CD4-positive, alpha-beta memory T cell (primary cell): ENCODE measurements around the gene SSBP3. TPM values are rescaled to one million over a fixed set of nuclear protein-coding genes. Genes with fewer than 3 reads are reported as not detected.

ENCODE experiments used
- CTCF ChIA-PET: fragments of 350-600 bp; sonication (Branson Sonifier 250); formaldehyde crosslinking; loops from one replicate; lab custom pipeline; 2021; ENCODE audit warnings: inconsistent platforms; ENCODE audit not compliant: partially characterized antibody; lab: Charles Lee
- POLR2A ChIA-PET: fragments of 350-600 bp; sonication (Branson Sonifier 250); formaldehyde crosslinking; loops from one replicate; lab custom pipeline; 2021; ENCODE audit not compliant: partially characterized antibody; lab: Charles Lee
- DNase-seq, 5 donors: peaks; one replicate each; pipeline versions ENCODE4 v3.0.0 to v3.0.0-alpha.2; 2020 to 2022; ENCODE audit warnings: mixed read lengths in 1 of 5
- H3K27ac ChIP-seq: one replicate; pipeline ENCODE4 v1.7.0; 2013; ENCODE audit warnings: low read depth, low read length
- H3K27me3 ChIP-seq: 2 replicates; pipeline ENCODE4 v1.7.0; 2013; ENCODE audit warnings: mild to moderate bottlenecking, low read length, moderate library complexity; ENCODE audit not compliant: insufficient read depth
- H3K36me3 ChIP-seq: 2 replicates; pipeline ENCODE4 v1.7.0; 2013; ENCODE audit warnings: mild to moderate bottlenecking, low read length, moderate library complexity; ENCODE audit not compliant: insufficient read depth
- H3K4me1 ChIP-seq: 2 replicates; pipeline ENCODE4 v1.7.0; 2013; ENCODE audit warnings: mild to moderate bottlenecking, low read length, moderate library complexity; ENCODE audit not compliant: insufficient read depth
- H3K4me3 ChIP-seq, 2 donors: one replicate each; pipeline ENCODE4 v1.7.0; 2013; ENCODE audit warnings: low read length in 2 of 2, mild to moderate bottlenecking in 1 of 2
- H3K9me3 ChIP-seq, 2 donors: one replicate each; pipeline ENCODE4 v1.7.0; 2013; ENCODE audit warnings: low read length in 2 of 2, control low read depth in 1 of 2; ENCODE audit not compliant: control insufficient read depth in 1 of 2
- H3K27ac Mint-ChIP-seq, 7 donors: one replicate each; pipeline ENCODE4 v1.8.0; 2020 to 2021; ENCODE audit warnings: mixed read lengths in 7 of 7, mild to moderate bottlenecking in 6 of 7, inconsistent platforms in 3 of 7, moderate library complexity in 3 of 7
- H3K27me3 Mint-ChIP-seq, 2 donors: one replicate each; pipeline ENCODE4 v1.8.0; 2020 to 2021; ENCODE audit warnings: mixed read lengths in 2 of 2
- H3K36me3 Mint-ChIP-seq, 2 donors: one replicate each; pipeline ENCODE4 v1.8.0; 2020 to 2021; ENCODE audit warnings: mixed read lengths in 2 of 2, inconsistent platforms in 1 of 2, mild to moderate bottlenecking in 1 of 2
- H3K4me1 Mint-ChIP-seq, 4 donors: one replicate each; pipeline ENCODE4 v1.8.0; 2020 to 2021; ENCODE audit warnings: mixed read lengths in 4 of 4, mild to moderate bottlenecking in 1 of 4
- H3K4me3 Mint-ChIP-seq, 8 donors: one replicate each; pipeline ENCODE4 v1.8.0; 2020 to 2021; ENCODE audit warnings: mixed read lengths in 8 of 8, mild to moderate bottlenecking in 7 of 8, moderate library complexity in 6 of 8, inconsistent platforms in 3 of 8
- H3K9me3 Mint-ChIP-seq, 8 donors: one replicate each; pipeline ENCODE4 v1.8.0; 2020 to 2021; ENCODE audit warnings: mixed read lengths in 8 of 8, mild to moderate bottlenecking in 5 of 8, inconsistent platforms in 3 of 8, moderate library complexity in 1 of 8
- intact Hi-C: fragments of 100-400 bp; cut with micrococcal nuclease; formaldehyde crosslinking; loops from one replicate; pipeline ENCODE4 v1.15.1; 2023
- polyA plus RNA-seq, 2 donors: library from polyadenylated mRNA; unstranded; fragments of 300-500 nt; fragmentation: Illumina TruSeq; gene quantifications; one replicate each; pipeline ENCODE4 v1.2.3, GENCODE V29; 2021
- total RNA-seq, 2 experiments: library from RNA; stranded (reverse); gene quantifications; one replicate each; pipeline ENCODE4 v1.2.3, GENCODE V29; 2021

The SSBP3 gene
- total and polyA plus RNA-seq, 4 experiments from 2014 or later: 10.9 to 87.6 (median 45.1) TPM

DNA sequence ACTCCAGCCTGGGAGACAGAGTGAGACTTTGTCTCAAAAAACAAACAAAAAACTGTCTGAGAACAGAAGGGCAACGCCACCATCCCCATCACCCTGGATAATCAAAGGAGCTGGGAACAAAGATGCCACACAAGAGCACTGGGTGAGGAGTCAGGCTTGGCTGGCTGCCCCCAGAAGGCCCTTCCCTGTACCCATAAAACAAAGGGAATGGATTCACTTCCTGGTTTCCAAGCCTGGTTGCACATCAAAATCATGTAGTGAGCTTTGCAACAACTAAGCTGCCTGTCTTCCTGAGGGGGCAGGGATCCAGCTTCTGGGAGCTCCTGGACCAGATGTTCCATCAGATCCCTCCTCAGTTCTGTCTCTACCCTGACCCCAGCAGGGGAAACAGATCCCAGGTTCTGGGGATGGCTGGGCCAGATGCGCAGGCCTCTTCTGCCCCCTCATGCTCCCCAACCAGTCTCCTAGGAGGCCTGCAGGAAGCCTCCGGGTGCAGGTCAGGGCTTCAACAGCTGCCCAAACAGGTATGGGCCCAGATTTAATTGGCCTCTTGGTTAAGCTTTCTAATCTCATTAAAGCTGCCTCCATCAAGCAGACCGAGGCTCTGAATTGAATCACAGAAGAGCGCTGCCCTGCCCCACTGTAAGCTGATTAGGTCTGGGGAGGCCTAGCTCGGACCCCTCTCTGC lies 108.5 kb downstream of the SSBP3 start:
- CTCF ChIA-PET: interaction anchor here (0.6 kb wide), 1 partner anchor 191 kb away, joined by 3 read pairs; no protein-coding TSS in a partner anchor
- intact Hi-C loops: no loop called here
- Mint-ChIP-seq H3K4me3 (no peak overlapping the region), H3K4me1 (peaks cover 49 to 92% (median 68%) of the 10 kb centered on the region in 4 donors), H3K27me3 (no peaks in the 10 kb centered on the region), H3K9me3 (no peaks in the 10 kb centered on the region), H3K27ac (peak overlapping the region in 3 of 7 donors; percentile 15 to 62 (median 24)), H3K36me3 (peaks cover 0 to 3% of the 10 kb centered on the region in 2 donors)
- Histone ChIP-seq H3K27ac (no peak overlapping the region), H3K36me3 (no peaks in the 10 kb centered on the region), H3K9me3 (no peaks in the 10 kb centered on the region), H3K4me1 (peaks cover 38% of the 10 kb centered on the region), H3K27me3 (no peaks in the 10 kb centered on the region), H3K4me3 (no peak overlapping the region)
- POLR2A ChIA-PET: no interaction called here
- DNase-seq: no peak

DNA sequence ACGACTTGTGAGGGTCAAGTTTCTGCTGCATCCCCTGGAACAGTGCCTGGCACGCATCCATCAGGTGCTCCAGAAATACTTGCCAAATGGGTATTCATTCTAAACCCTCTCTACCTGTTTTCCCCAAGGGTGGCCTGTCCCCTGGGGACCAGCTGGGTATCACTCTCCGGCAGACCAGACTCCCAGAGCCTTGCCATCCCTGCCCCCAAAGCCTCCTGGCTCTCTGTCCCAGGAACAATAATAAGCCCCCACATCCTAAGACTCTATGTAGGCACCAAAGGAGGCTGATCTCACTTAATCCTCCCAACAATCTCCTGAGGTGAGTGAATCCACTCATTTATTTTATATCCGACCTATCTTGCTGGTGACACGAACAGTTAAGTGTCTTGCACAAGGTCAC lies 109.5 kb downstream of the SSBP3 start:
- H3K27me3 Mint-ChIP-seq: no peaks in the 10 kb centered on the region
- Histone ChIP-seq H3K36me3 (no peaks in the 10 kb centered on the region), H3K27ac (no peak overlapping the region), H3K27me3 (no peaks in the 10 kb centered on the region), H3K4me3 (no peak overlapping the region), H3K4me1 (peaks cover 46% of the 10 kb centered on the region), H3K9me3 (no peaks in the 10 kb centered on the region)
- H3K4me3 Mint-ChIP-seq: no peak overlapping the region
- H3K27ac Mint-ChIP-seq: peak overlapping the region in 2 of 7 donors; percentile 11 to 28
- peaks cover 0 to 3% of the 10 kb centered on the region in 2 donors for H3K36me3 Mint-ChIP-seq
- ChIA-PET CTCF (no interaction called here), POLR2A (no interaction called here)
- intact Hi-C loops: no loop called here
- no peaks in the 10 kb centered on the region for H3K9me3 Mint-ChIP-seq
- peaks cover 51 to 94% (median 73%) of the 10 kb centered on the region in 4 donors for H3K4me1 Mint-ChIP-seq
- DNase-seq: no peak

DNA sequence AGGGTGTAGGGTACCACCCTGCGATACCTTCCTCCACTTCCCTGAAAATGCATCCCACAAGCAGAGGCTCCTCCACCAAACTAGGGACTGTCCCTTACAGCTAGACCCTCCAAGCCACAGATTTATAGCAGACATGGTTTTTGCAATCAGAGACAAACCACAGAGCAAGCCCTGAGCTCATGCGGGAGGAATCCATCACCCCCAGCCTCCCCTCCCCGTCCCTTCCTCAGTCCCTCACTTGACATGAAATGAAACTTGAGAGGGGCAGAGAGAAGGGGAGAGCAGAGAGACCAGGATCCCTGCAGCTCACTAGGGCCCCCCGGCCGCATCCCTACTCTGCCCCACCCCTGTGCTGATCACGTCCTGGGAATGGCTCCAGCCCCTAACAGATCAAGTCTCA lies 111.3 kb downstream of the SSBP3 start:
- no peaks in the 10 kb centered on the region for H3K36me3 ChIP-seq
- Mint-ChIP-seq H3K27ac (peak overlapping the region in 4 of 7 donors; percentile 25 to 63 (median 50)), H3K36me3 (peaks cover 0 to 3% of the 10 kb centered on the region in 2 donors), H3K4me3 (no peak overlapping the region), H3K27me3 (no peaks in the 10 kb centered on the region), H3K9me3 (no peaks in the 10 kb centered on the region), H3K4me1 (peaks cover 47 to 94% (median 72%) of the 10 kb centered on the region in 4 donors)
- intact Hi-C loops: no loop called here
- no peaks in the 10 kb centered on the region for H3K9me3 ChIP-seq
- no peak overlapping the region for H3K27ac ChIP-seq
- POLR2A ChIA-PET: interaction anchor here (1.4 kb wide), 1 partner anchor 9 kb away, joined by 5 read pairs; no protein-coding TSS in a partner anchor
- no peak for DNase-seq
- no peaks in the 10 kb centered on the region for H3K27me3 ChIP-seq
- no peak overlapping the region for H3K4me3 ChIP-seq
- CTCF ChIA-PET: interaction anchor here (1.4 to 1.6 kb wide), 2 partner anchors 61 to 66 kb away, joined by 3 to 4 read pairs; no protein-coding TSS in a partner anchor
- H3K4me1 ChIP-seq: peaks cover 54% of the 10 kb centered on the region

DNA sequence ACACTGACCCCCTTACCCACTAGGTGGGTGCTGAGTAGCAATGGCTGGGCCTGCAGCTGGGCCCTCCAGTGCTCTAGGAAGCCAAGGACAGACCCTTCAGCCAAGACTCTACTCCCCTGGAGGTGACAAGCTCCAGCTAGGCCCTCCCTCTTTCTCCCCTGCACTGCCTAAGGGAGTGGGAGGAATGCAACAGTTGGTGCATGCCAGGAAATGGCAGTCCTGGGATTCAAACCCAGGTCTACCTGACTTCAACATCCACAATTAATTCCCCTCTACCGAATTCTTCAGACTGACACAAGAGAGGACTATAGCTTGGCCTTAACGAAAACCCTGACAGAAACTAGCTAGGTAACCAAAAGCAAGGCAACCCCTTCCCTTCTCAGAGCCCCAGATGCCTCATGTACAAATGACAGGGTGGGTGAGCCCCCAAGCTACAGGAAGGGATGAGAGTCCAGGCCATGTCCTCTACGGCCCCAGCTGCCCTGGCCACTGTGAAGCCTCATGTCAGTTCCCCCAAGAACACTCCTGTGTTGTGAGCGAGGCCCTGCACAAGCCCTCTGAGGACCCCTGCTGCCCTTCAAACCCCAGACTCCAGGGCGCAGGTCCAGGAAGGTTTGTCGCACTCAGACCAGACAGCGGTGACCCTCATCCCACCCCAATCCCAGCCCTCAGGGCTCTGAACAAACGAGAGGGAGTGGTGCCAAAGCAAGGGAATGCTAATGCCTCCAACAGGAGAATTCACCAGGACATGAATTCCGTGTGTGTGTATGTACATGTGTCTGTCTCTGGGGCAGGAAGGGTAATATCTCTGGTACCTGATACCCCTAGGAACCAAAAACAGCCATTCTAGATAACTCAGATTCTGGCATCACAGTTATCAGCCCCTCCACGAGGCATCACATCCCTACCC lies 113.9 kb downstream of the SSBP3 start:
- peak overlapping the region in 5 of 7 donors; percentile 35 to 72 (median 37) for H3K27ac Mint-ChIP-seq
- intact Hi-C loops: no loop called here
- H3K4me1 Mint-ChIP-seq: peaks cover 46 to 96% (median 70%) of the 10 kb centered on the region in 4 donors

DNA sequence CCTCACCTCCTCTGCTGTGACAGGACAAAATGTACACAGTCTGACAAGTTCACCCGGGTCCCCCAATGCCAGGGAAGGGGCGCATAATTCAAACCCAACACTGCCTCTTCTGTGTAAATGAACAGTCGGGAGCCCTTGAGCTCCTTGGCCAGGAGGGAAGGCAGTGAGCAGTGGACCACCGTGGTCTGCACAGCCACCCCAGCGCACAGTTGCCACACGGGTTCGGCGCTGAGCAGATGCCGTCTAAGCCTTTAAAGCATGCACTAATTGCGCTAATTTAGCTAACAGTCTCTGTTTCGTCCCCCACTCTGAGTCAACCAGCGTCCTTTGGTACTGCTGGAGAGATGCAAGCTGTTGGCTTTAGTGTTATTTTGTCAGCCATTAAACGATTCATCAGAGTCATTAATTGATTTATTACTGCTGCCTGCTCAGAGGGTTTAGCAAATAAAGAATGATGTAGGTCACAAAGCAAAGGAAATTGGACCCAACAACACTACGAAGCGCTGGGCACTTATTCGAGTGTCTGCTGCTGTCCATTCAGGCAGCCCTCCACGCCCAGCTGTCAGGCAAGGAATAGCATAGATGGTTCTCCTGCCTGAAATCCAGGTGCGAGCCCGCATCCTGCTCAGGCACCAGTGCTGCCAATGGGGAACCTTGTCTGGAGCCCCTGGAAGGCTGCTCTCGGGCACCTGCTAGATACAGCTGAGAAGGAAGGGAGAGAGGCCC lies 114.8 kb downstream of the SSBP3 start:
- no peak for DNase-seq
- no peaks in the 10 kb centered on the region for H3K36me3 ChIP-seq
- intact Hi-C loops: no loop called here
- H3K36me3 Mint-ChIP-seq: peaks cover 0 to 5% of the 10 kb centered on the region in 2 donors
- H3K27me3 ChIP-seq: no peaks in the 10 kb centered on the region
- H3K9me3 ChIP-seq: no peaks in the 10 kb centered on the region
- H3K4me3 ChIP-seq: no peak overlapping the region
- peak overlapping the region in 4 of 7 donors; percentile 7 to 42 (median 28) for H3K27ac Mint-ChIP-seq
- peaks cover 64% of the 10 kb centered on the region for H3K4me1 ChIP-seq
- CTCF ChIA-PET: no interaction called here
- POLR2A ChIA-PET: no interaction called here
- peaks cover 46 to 96% (median 71%) of the 10 kb centered on the region in 4 donors for H3K4me1 Mint-ChIP-seq
- H3K9me3 Mint-ChIP-seq: no peaks in the 10 kb centered on the region
- no peak overlapping the region for H3K27ac ChIP-seq
- H3K27me3 Mint-ChIP-seq: no peaks in the 10 kb centered on the region
- H3K4me3 Mint-ChIP-seq: peak overlapping the region in 1 of 8 donors; percentile 15

More for the DNA sequence above, 113.9 kb downstream of the SSBP3 start:
- DNase-seq: no peak
- peaks cover 56% of the 10 kb centered on the region for H3K4me1 ChIP-seq
- no peak overlapping the region for H3K27ac ChIP-seq
- H3K4me3 ChIP-seq: no peak overlapping the region
- no peaks in the 10 kb centered on the region for H3K9me3 Mint-ChIP-seq
- no peaks in the 10 kb centered on the region for H3K27me3 Mint-ChIP-seq
- peaks cover 3 to 5% of the 10 kb centered on the region in 2 donors for H3K36me3 Mint-ChIP-seq
- no peaks in the 10 kb centered on the region for H3K36me3 ChIP-seq
- CTCF ChIA-PET: interaction anchor here (0.6 kb wide), 1 partner anchor 197 kb away, joined by 4 read pairs; no protein-coding TSS in a partner anchor
- H3K9me3 ChIP-seq: no peaks in the 10 kb centered on the region
- no peak overlapping the region for H3K4me3 Mint-ChIP-seq
- POLR2A ChIA-PET: no interaction called here
- H3K27me3 ChIP-seq: no peaks in the 10 kb centered on the region

DNA sequence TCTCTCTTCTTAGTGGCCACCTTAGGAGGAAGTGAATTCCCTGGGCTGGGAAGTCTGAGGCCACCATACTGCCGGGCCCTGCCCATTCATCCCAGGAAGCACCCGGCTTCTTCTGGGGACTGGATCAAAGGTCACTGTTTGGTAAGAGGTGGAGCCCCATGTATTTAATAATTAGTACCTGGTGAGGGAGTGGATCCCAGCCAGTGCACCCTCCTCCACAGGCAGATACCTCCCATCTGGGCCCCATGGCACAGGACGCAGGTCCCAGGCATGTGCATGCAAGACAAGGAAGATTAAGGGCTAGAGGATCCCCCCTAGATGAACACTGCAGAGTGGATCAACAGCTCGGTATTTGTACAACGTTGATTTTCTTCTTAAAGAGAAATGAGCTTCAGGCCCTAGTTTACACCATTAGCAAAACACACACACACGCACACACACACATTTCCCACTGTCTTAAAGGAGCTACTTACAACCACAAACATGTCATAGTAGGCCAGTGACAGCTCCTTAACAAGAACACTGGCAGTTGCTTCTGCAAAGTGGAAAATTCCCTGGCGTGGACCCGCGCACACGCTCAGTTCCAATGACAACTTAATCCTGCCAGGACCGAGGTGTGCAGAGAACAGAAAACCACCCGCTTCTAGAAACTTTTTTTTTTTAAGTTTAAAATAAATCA lies 115.5 kb downstream of the SSBP3 start:
- Mint-ChIP-seq H3K27ac (peak overlapping the region; percentile 15 to 64 (median 37)), H3K9me3 (no peaks in the 10 kb centered on the region), H3K27me3 (no peaks in the 10 kb centered on the region), H3K36me3 (peaks cover 0 to 5% of the 10 kb centered on the region in 2 donors), H3K4me3 (peak overlapping the region in 2 of 8 donors; percentile 13 to 20), H3K4me1 (peaks cover 52 to 96% (median 72%) of the 10 kb centered on the region in 4 donors)
- intact Hi-C loops: no loop called here
- Histone ChIP-seq H3K4me1 (peaks cover 70% of the 10 kb centered on the region), H3K27ac (no peak overlapping the region), H3K9me3 (no peaks in the 10 kb centered on the region), H3K36me3 (no peaks in the 10 kb centered on the region), H3K27me3 (no peaks in the 10 kb centered on the region), H3K4me3 (no peak overlapping the region)
- DNase-seq: no peak
- CTCF ChIA-PET: no interaction called here
- POLR2A ChIA-PET: interaction anchor here (0.8 kb wide), 1 partner anchor 91 kb away, joined by 6 read pairs; the partner anchor contains the start of genes CYB5RL and MRPL37
